ENCODE data around the gene RBM15B.

GRCh38 chr3:51382076-51382745 is 8.9 kb upstream of the RBM15B start:
- TF ChIP-seq POLR2A (IDR thresholded peaks at IDR 0.05) (no peak), CTCF (IDR thresholded peaks at IDR 0.05) (no peak)

Data from esophagus squamous epithelium (tissue), 4 donors.